Activated gamma-delta T cell treated with Interleukin-2 at 50 U/mL for 16 hours (primary cell): ENCODE data around the gene TRIM16.
"Not testable (repeated sequence)": the region's sequence is repeated elsewhere in the genome, so short reads cannot be mapped to it uniquely, and the experiment has no call there.

Experiments
- DNase-seq: peaks from one replicate; pipeline ENCODE4 v3.0.0-alpha.2; 2020

TRIM16 gene

GRCh38 chr17:15592960-15593359 lies 91.2 kb downstream of the TRIM16 start:
- DNase-seq = not testable (repeated sequence)

DNA sequence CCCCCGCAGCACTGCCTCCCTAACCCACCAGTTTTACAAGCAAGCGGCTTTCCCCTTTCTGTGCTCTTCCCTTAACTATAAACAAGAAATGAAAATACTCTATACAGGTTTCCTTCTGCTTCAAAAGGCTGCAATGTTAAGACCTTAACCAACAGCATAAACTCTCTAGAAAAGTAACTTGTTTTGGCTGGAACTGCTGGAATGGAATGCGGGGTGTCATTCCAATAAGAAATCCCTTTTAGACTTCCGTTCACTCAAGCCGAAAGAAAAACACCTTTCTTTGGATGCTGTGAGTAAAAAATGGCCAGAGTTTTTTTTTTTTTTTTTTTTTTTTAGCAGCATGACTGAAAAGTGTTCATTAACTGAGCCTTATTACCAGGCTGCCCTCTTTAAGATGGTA lies 92.1 kb downstream of the TRIM16 start:
- not testable (repeated sequence) for DNase-seq

DNA sequence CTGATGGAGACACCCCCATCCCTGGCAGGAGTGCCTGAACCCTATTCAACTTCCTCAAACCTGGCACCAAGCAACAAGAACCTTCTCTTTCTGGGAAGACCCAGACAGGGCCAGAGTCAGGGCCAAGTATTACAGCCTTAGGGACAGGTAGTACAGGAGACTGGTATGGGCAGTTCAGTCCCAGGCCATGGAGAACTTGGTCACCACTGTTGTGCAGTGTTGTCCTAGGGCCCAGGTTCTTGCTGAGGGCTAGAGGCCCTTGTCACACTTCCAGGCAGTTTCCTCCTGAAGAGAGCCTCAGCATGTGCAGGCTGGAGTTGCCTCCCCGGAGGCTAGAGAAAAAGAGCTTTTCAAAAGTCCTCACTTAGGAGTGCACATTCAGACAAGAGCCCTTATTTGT lies 93.3 kb downstream of the TRIM16 start:
- not testable (repeated sequence) for DNase-seq

DNA sequence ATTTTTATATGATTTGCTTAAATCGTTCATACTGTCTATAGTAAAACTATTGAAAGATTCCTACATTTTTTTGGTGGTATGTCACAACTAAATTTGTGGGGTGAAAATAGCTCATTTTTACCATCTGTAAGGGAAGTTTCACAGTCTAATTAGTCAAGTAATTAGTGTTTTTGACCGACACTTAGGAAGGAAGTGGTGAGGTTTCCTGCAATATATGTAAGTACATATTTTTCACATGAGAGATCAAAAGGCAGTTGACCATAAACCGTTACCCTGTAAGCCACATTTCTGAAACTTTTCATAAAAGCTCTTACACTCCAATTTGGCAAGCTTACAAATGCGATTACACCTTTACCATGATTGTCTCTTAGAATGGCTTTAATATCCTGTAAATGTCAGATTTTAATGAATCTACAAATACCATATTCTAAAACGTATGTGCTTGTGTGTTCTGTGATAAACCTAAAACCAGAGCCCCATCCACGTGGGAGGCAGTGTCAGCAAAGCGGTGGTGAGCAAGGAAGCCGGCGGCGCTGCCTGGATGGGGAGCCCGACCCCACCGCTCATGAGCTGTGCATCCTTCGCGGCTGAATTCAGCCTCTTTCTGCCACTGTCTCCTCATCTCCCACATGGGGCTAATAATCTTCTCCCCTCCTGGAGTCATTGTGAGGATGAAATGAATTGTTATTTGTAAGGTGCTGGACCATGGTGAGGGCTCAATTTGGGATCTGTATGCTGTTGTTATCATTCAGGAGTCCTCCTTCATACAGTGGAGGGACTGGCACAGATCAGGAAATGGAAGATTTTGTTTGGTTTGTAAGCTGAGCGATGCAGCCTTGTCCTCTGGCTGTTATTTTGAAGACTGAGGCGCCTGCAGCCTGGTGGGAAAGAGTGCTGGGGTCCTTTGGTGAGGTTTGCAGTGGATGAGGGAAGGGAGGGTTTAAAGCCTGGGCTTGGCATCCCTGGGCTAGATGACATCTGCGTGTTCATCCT lies 94.3 kb downstream of the TRIM16 start:
- not testable (repeated sequence) for DNase-seq

DNA sequence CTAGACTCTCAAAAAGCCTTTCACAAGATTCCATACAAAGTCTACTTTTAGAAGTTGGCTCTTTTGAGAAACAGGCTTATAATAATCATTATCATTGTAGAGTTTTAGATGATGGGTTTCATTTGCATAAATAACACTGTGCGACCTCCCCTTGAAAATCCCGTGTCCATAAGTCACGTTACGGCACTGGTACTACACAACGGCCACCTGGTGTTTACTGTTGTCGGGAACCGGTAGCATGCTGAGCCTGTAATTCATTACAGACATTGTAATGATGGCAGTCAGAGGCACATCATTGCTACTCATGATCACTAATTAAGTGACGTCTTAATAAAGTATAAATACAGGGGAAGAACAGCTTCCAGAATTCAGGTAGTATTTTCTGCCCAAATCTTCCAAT lies 96.1 kb downstream of the TRIM16 start:
- DNase-seq = not testable (repeated sequence)

- DNase-seq = not testable (repeated sequence)
Observed at GRCh38 chr17:15583313-15583712, 100.8 kb downstream of the TRIM16 start.

DNA sequence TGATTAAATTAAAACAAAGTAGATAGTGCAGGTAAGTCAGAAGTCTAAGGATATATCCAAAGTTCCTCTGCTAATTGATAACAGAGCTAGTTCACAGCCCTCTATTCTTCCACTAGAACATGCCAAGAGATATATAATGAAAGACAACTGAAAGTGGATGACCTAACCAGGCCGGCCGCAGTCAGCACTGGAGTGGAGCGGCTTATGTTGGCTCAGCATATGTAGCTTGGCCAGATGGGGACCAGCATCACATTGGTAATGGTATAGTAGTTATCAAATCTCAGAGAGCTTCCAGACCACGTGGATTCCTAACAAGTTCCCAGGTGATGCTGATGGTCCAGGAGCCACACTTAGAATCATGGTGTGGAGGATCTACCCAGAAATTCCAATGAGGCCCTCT lies 102.6 kb downstream of the TRIM16 start:
- DNase-seq = not testable (repeated sequence)
